ENCODE measurements around the gene ADK. TPM values are rescaled to one million over a fixed set of nuclear protein-coding genes. Genes with fewer than 3 reads are reported as not detected.

Gene ADK
- total RNA-seq, 1 experiment from 2014 or later: 26.8 TPM

DNA sequence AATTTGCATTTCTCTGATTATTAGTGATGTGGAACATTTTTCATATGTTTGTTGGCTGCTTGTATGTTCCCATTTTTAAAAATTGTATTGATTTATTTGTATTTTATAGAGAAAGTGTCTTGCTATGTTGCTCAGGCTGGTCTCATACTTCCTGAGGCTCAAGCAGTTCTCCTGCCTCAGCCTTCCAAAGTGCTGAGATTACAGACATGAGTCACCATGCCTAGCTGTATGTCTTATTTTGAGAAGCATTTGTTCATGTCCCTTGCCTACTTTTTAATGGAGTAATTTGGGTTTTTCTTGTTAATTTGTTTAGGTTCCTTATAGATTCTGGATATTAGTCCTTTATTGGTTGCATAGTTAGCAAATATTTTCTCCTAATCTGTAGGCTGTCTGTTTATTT, 461.2 kb downstream of the ADK start:
- Histone ChIP-seq H2BK15ac (ENCODE audit: low read depth, low read length) (no peak overlapping the region), H3K9ac (ENCODE audit: extremely low read depth, insufficient read length, low read length) (no peak overlapping the region), H2BK5ac (ENCODE audit: insufficient read length, low read length) (no peak overlapping the region), H3K9me3 (ENCODE audit: control insufficient read depth, low read depth, low read length) (no peaks in the 10 kb centered on the region), H3K79me1 (ENCODE audit: insufficient read depth, low read depth, low read length, poor library complexity, severe bottlenecking) (no peaks in the 10 kb centered on the region), H3K79me2 (ENCODE audit: insufficient read depth, low read length) (no peaks in the 10 kb centered on the region), H2BK20ac (ENCODE audit: low read depth, low read length, poor library complexity, severe bottlenecking) (no peak overlapping the region), H3K4ac (ENCODE audit: low read depth, low read length) (no peak overlapping the region), H4K20me1 (ENCODE audit: control insufficient read depth, insufficient read depth, insufficient read length) (no peaks in the 10 kb centered on the region), H2BK12ac (ENCODE audit: insufficient read length, low read depth, low read length) (no peak overlapping the region), H2AFZ (ENCODE audit: low read length) (no peak overlapping the region), H2BK120ac (ENCODE audit: low read depth, low read length, poor library complexity, severe bottlenecking) (no peak overlapping the region), H3K56ac (ENCODE audit: insufficient read length, low read depth, low read length) (no peak overlapping the region), H2AK5ac (ENCODE audit: insufficient read length, low read length) (no peak overlapping the region), H3K27me3 (ENCODE audit: insufficient read depth, low read length) (no peaks in the 10 kb centered on the region), H4K5ac (ENCODE audit: insufficient read length, low read depth, low read length) (no peak overlapping the region), H4K8ac (replicated peaks; ENCODE audit: insufficient read length, low read depth, low read length) (no peak overlapping the region), H3K4me1 (ENCODE audit: insufficient read depth, low read length) (no peaks in the 10 kb centered on the region; the same call in 1 of the 2 replicates), H3T11ph (ENCODE audit: low read length) (no peak overlapping the region), H3K14ac (ENCODE audit: insufficient read depth, low read length) (no peak overlapping the region), H4K91ac (ENCODE audit: insufficient read length, low read depth, low read length) (no peak overlapping the region), H3K4me2 (ENCODE audit: insufficient read depth, insufficient read length, low read length) (no peak overlapping the region), H3K23me2 (ENCODE audit: insufficient read length, low read depth, low read length, poor library complexity, severe bottlenecking) (no peaks in the 10 kb centered on the region), H3K23ac (ENCODE audit: insufficient read length, low read depth, low read length) (no peak overlapping the region), H3K27ac (ENCODE audit: insufficient read length, low read depth, low read length) (no peak overlapping the region), H3K18ac (ENCODE audit: insufficient read length, low read depth, low read length) (no peak overlapping the region)
- Mint-ChIP-seq H3K36me3 (ENCODE audit: insufficient read depth in 1 of 3, low read depth in 3 of 3) (peaks cover 0 to 5% (median 2%) of the 10 kb centered on the region in 3 experiments; a peak in 2 of 7 replicates), H3K27ac (no peak overlapping the region), H3K9me3 (no peaks in the 10 kb centered on the region), H3K4me1 (peaks cover 27 to 30% of the 10 kb centered on the region in 2 experiments), H3K27me3 (ENCODE audit: low read depth) (no peaks in the 10 kb centered on the region), H3K4me3 (no peak overlapping the region)
- DNase-seq: no peak
- TF ChIP-seq, protein P1, sequence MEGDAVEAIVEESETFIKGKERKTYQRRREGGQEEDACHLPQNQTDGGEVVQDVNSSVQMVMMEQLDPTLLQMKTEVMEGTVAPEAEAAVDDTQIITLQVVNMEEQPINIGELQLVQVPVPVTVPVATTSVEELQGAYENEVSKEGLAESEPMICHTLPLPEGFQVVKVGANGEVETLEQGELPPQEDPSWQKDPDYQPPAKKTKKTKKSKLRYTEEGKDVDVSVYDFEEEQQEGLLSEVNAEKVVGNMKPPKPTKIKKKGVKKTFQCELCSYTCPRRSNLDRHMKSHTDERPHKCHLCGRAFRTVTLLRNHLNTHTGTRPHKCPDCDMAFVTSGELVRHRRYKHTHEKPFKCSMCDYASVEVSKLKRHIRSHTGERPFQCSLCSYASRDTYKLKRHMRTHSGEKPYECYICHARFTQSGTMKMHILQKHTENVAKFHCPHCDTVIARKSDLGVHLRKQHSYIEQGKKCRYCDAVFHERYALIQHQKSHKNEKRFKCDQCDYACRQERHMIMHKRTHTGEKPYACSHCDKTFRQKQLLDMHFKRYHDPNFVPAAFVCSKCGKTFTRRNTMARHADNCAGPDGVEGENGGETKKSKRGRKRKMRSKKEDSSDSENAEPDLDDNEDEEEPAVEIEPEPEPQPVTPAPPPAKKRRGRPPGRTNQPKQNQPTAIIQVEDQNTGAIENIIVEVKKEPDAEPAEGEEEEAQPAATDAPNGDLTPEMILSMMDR (conservative IDR thresholded peaks at IDR 0.05): no peak
